ENCODE data around the gene GANAB. TPM values are rescaled to one million over a fixed set of nuclear protein-coding genes. Genes with fewer than 3 reads are reported as not detected.
"Not testable (repeated sequence)": the region's sequence is repeated elsewhere in the genome, so short reads cannot be mapped to it uniquely, and the experiment has no call there.

Gene GANAB
- total RNA-seq (2014; rRNA removed; shearing (Covaris generic); ENCODE audit: low replicate concordance), result 496 and 667 TPM in 2 replicates

- Histone ChIP-seq H3K9me3 (no peaks in the 10 kb centered on the region), H3K36me3 (peaks cover 61% of the 10 kb centered on the region), H3K27me3 (no peaks in the 10 kb centered on the region), H3K4me3 (peak within 1 kb of the TSS; percentile 96)
- DNase-seq, result peak; percentile 99
Observed at GRCh38 chr11:62645946-62646824, at the start of gene GANAB. TSS of gene GANAB (minus strand) at chr11:62646613. CDS start at chr11:62646599, 14 bp downstream.

GRCh38 chr11:62694455-62695167, 48.2 kb upstream of the GANAB start:
- peak; percentile 65 for DNase-seq
- Histone ChIP-seq H3K36me3 (peaks cover 39% of the 10 kb centered on the region), H3K9me3 (no peaks in the 10 kb centered on the region), H3K27me3 (no peaks in the 10 kb centered on the region), H3K4me3 (no peak overlapping the region)

GRCh38 chr11:62693624-62694023, 47.2 kb upstream of the GANAB start:
- peaks cover 39% of the 10 kb centered on the region for H3K36me3 ChIP-seq
- not testable (repeated sequence) for DNase-seq, H3K27me3 ChIP-seq, H3K4me3 ChIP-seq, H3K9me3 ChIP-seq

GRCh38 chr11:62689421-62690183, 43.2 kb upstream of the GANAB start, which contains the start of gene LRRN4CL:
TSS of gene LRRN4CL (minus strand) at chr11:62689530. CDS start at chr11:62688508, 1,022 bp downstream.
- H3K27me3 ChIP-seq, result no peaks in the 10 kb centered on the region
- H3K4me3 ChIP-seq, result no peak within 1 kb of the TSS
- H3K9me3 ChIP-seq, result no peaks in the 10 kb centered on the region
- peak; percentile 96 for DNase-seq
- H3K36me3 ChIP-seq, result peaks cover 33% of the 10 kb centered on the region

- H3K36me3 ChIP-seq, result peaks cover 26% of the 10 kb centered on the region
- no peak for DNase-seq
- H3K9me3 ChIP-seq, result no peaks in the 10 kb centered on the region
- H3K4me3 ChIP-seq, result no peak overlapping the region
- H3K27me3 ChIP-seq, result no peaks in the 10 kb centered on the region
Observed at GRCh38 chr11:62688491-62688890, 42.1 kb upstream of the GANAB start.

- Histone ChIP-seq H3K4me3 (no peak overlapping the region), H3K9me3 (no peaks in the 10 kb centered on the region), H3K36me3 (peaks cover 19% of the 10 kb centered on the region), H3K27me3 (no peaks in the 10 kb centered on the region)
- no peak for DNase-seq
Observed at GRCh38 chr11:62687508-62688396, 41.3 kb upstream of the GANAB start.

- H3K36me3 ChIP-seq, result peaks cover 6% of the 10 kb centered on the region
- DNase-seq, result no peak
- H3K4me3 ChIP-seq, result no peak overlapping the region
- no peaks in the 10 kb centered on the region for H3K9me3 ChIP-seq
- H3K27me3 ChIP-seq, result no peaks in the 10 kb centered on the region
Observed at GRCh38 chr11:62682518-62682917, 36.1 kb upstream of the GANAB start.

GRCh38 chr11:62680825-62681240, 34.4 kb upstream of the GANAB start:
- peak; percentile 72 for DNase-seq
- Histone ChIP-seq H3K27me3 (no peaks in the 10 kb centered on the region), H3K36me3 (peaks cover 18% of the 10 kb centered on the region), H3K4me3 (no peak overlapping the region), H3K9me3 (no peaks in the 10 kb centered on the region)

- DNase-seq, result peak; percentile 95
- no peaks in the 10 kb centered on the region for H3K9me3 ChIP-seq
- no peaks in the 10 kb centered on the region for H3K27me3 ChIP-seq
- peaks cover 26% of the 10 kb centered on the region for H3K36me3 ChIP-seq
- H3K4me3 ChIP-seq, result peak within 1 kb of the TSS; percentile 82
Observed at GRCh38 chr11:62678770-62679696, 32.6 kb upstream of the GANAB start, which contains the start of gene UBXN1. TSS of gene UBXN1 (minus strand) at chr11:62679073. CDS start at chr11:62678923, 150 bp downstream.

GRCh38 chr11:62678433-62678769, 32.0 kb upstream of the GANAB start:
- no peaks in the 10 kb centered on the region for H3K27me3 ChIP-seq
- H3K36me3 ChIP-seq, result peaks cover 33% of the 10 kb centered on the region
- peak overlapping the region; percentile 82 for H3K4me3 ChIP-seq
- DNase-seq, result no peak
- H3K9me3 ChIP-seq, result no peaks in the 10 kb centered on the region

- Histone ChIP-seq H3K4me3 (peak overlapping the region; percentile 82), H3K27me3 (no peaks in the 10 kb centered on the region), H3K36me3 (peaks cover 40% of the 10 kb centered on the region), H3K9me3 (no peaks in the 10 kb centered on the region)
- DNase-seq, result no peak
Observed at GRCh38 chr11:62677714-62678113, 31.3 kb upstream of the GANAB start.

GRCh38 chr11:62677156-62677555, 30.7 kb upstream of the GANAB start:
- peaks cover 42% of the 10 kb centered on the region for H3K36me3 ChIP-seq
- no peaks in the 10 kb centered on the region for H3K9me3 ChIP-seq
- H3K4me3 ChIP-seq, result no peak overlapping the region
- no peaks in the 10 kb centered on the region for H3K27me3 ChIP-seq
- no peak for DNase-seq

- no peaks in the 10 kb centered on the region for H3K9me3 ChIP-seq
- H3K27me3 ChIP-seq, result no peaks in the 10 kb centered on the region
- DNase-seq, result no peak
- no peak overlapping the region for H3K4me3 ChIP-seq
- H3K36me3 ChIP-seq, result peaks cover 46% of the 10 kb centered on the region
Observed at GRCh38 chr11:62676698-62677097, 30.3 kb upstream of the GANAB start.

- peaks cover 50% of the 10 kb centered on the region for H3K36me3 ChIP-seq
- not testable (repeated sequence) for H3K27me3 ChIP-seq, H3K4me3 ChIP-seq, H3K9me3 ChIP-seq, DNase-seq
Observed at GRCh38 chr11:62675415-62675814, 29.0 kb upstream of the GANAB start.

- Histone ChIP-seq H3K27me3 (no peaks in the 10 kb centered on the region), H3K9me3 (no peaks in the 10 kb centered on the region), H3K4me3 (peak overlapping the region; percentile 4; the same call in 1 of the 2 replicates), H3K36me3 (peaks cover 50% of the 10 kb centered on the region)
- no peak for DNase-seq
Observed at GRCh38 chr11:62673196-62673525, 26.7 kb upstream of the GANAB start.
